Measurements from ENCODE around the gene CDC7.

DNA sequence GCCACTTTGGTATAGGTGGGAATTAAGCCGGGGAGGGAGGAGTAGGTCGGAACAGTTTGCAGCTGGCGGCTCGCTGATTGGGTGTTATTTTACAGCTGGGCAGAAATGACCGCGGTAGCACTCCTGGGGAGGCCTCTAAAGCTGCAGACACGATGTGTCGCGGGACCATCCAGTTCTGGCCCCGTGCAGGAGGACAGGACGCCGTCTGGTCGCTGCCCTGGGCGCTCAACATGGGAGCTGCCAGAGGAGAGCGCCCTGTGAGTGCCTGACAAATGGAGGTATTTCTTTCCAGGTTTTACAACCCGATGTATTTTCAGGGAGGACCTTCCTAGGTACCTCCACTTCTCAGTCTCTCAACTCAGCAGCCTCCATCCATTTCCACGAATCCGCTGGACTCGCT lies 46.2 kb downstream of the CDC7 start:
- TF ChIP-seq, protein P1, sequence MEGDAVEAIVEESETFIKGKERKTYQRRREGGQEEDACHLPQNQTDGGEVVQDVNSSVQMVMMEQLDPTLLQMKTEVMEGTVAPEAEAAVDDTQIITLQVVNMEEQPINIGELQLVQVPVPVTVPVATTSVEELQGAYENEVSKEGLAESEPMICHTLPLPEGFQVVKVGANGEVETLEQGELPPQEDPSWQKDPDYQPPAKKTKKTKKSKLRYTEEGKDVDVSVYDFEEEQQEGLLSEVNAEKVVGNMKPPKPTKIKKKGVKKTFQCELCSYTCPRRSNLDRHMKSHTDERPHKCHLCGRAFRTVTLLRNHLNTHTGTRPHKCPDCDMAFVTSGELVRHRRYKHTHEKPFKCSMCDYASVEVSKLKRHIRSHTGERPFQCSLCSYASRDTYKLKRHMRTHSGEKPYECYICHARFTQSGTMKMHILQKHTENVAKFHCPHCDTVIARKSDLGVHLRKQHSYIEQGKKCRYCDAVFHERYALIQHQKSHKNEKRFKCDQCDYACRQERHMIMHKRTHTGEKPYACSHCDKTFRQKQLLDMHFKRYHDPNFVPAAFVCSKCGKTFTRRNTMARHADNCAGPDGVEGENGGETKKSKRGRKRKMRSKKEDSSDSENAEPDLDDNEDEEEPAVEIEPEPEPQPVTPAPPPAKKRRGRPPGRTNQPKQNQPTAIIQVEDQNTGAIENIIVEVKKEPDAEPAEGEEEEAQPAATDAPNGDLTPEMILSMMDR (IDR thresholded peaks at IDR 0.05) = no peak
- no peak for TF ChIP-seq EZH2phosphoT487 (IDR thresholded peaks at IDR 0.05)
- TF ChIP-seq EZH2 (IDR thresholded peaks at IDR 0.05) = no peak

All from neural progenitor cell (in vitro differentiated cells).